ENCODE measurements around the gene MAPT.

MAPT gene

DNA sequence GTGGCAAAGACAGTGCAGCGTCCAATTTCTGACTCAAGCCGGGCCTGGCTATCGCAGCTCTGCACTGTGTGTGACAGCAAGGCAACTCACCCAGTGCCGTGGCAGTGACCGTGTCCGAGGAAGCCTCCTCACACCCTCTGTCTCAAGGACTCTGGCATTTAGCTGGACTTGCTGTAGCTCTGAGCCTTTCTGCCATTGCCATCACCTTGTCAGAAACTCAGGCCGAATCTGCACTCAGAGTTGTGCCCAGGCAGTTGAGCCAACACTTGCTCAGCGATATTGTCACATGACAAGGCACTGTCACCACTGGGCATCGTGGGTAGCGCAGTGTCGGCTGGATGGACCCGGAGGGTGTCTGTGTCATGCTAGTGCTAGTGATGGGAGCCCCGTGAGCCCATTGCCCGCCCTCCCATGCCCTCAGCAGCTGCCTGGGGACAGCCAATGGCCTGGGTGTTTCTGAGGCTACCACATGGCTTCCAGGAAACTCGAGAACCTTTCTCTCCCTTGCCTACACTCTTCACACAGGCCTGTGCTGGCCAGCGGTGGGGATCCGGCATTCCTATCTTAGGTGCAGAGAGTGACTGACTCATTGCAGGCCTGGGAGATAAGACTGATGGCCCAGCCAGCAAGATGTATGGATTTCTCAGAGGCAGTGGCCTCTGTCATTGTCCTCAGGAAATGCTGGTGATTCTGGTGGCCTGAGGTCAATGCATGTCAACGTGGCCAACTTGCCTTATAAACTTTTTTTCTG lies 82.6 kb downstream of the MAPT start:
- peaks cover 3% of the 10 kb centered on the region for H3K9me3 Mint-ChIP-seq
- H3K27ac Mint-ChIP-seq: no peak overlapping the region
- peaks cover 60% of the 10 kb centered on the region for H3K4me1 Mint-ChIP-seq
- no peak overlapping the region for H3K4me3 Mint-ChIP-seq
- TF ChIP-seq, protein P1, sequence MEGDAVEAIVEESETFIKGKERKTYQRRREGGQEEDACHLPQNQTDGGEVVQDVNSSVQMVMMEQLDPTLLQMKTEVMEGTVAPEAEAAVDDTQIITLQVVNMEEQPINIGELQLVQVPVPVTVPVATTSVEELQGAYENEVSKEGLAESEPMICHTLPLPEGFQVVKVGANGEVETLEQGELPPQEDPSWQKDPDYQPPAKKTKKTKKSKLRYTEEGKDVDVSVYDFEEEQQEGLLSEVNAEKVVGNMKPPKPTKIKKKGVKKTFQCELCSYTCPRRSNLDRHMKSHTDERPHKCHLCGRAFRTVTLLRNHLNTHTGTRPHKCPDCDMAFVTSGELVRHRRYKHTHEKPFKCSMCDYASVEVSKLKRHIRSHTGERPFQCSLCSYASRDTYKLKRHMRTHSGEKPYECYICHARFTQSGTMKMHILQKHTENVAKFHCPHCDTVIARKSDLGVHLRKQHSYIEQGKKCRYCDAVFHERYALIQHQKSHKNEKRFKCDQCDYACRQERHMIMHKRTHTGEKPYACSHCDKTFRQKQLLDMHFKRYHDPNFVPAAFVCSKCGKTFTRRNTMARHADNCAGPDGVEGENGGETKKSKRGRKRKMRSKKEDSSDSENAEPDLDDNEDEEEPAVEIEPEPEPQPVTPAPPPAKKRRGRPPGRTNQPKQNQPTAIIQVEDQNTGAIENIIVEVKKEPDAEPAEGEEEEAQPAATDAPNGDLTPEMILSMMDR (IDR thresholded peaks at IDR 0.05): no peak
- no peaks in the 10 kb centered on the region for H3K36me3 Mint-ChIP-seq (ENCODE audit: low read depth)
- no peak for DNase-seq
- peaks cover 12% of the 10 kb centered on the region for H3K27me3 Mint-ChIP-seq (ENCODE audit: low read depth, poor library complexity)

DNA sequence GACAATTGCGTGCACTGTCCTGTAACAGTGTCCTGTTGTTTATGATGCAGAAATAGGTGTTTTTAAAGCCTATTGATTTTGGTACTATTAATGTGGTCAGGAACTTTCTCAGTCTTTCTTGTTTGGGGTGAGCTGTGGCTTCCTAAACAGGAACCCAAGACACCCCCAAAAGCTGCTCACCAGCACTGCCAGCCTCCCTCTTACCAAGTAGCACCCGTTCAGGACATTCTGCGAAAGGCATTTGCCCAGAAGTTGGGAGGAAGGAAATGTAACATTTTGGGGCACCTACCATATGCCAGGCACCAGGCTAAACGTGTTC lies 83.1 kb downstream of the MAPT start:
- H3K27ac Mint-ChIP-seq: no peak overlapping the region
- no peak for DNase-seq
- TF ChIP-seq, protein P1 (IDR thresholded peaks at IDR 0.05): no peak

DNA sequence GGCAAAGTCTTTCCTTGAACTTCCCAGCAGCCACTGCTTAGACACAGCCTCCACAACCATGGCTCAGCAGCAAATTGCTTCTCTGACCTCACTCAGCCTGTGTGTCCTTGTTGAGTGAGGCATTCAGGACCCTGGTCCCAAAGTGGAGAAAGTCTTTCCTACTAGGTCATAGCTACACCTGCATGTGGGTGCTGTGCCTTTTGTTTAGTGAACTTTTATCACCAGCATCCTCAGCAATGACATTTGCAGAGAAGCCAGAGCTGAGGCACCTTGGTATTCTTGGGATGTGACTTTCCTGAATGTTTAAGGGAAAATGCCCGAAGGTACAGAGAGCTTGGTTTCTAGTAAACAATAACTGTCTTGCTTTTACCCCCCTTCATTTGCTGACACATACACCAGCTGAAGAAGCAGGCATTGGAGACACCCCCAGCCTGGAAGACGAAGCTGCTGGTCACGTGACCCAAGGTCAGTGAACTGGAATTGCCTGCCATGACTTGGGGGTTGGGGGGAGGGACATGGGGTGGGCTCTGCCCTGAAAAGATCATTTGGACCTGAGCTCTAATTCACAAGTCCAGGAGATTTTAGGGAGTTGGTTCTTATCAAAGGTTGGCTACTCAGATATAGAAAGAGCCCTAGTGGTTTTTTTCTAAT lies 83.7 kb downstream of the MAPT start:
- Mint-ChIP-seq H3K27ac (no peak overlapping the region), H3K4me3 (no peak overlapping the region), H3K4me1 (peaks cover 57% of the 10 kb centered on the region), H3K36me3 (ENCODE audit: low read depth) (no peaks in the 10 kb centered on the region), H3K27me3 (ENCODE audit: low read depth, poor library complexity) (peaks cover 12% of the 10 kb centered on the region), H3K9me3 (no peaks in the 10 kb centered on the region)
- no peak for DNase-seq
- TF ChIP-seq, protein P1 (IDR thresholded peaks at IDR 0.05): no peak

More for the DNA sequence above, 83.1 kb downstream of the MAPT start:
- H3K27me3 Mint-ChIP-seq (ENCODE audit: low read depth, poor library complexity): peaks cover 12% of the 10 kb centered on the region
- peaks cover 3% of the 10 kb centered on the region for H3K9me3 Mint-ChIP-seq
- no peak overlapping the region for H3K4me3 Mint-ChIP-seq
- H3K4me1 Mint-ChIP-seq: peaks cover 60% of the 10 kb centered on the region
- no peaks in the 10 kb centered on the region for H3K36me3 Mint-ChIP-seq (ENCODE audit: low read depth)

DNA sequence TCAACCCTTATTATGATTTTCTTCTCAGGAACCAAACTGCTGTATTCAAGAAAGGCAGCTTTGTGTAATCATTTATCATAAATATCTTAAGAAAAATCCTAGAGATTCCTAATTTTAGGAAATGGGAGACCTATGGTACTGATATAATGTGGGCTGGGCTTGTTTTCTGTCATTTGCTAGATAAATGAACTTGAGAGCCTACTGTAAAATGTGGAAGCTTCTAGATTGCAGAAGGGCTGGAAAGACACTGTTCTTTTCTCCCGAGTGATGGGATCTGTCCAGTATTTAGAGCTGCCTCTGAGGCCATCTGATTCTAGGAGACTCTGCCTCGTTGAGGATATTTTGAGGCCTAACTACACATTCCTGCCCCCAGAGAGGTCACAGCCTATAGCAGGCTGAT lies 84.8 kb downstream of the MAPT start:
- Mint-ChIP-seq H3K4me3 (no peak overlapping the region), H3K9me3 (no peaks in the 10 kb centered on the region), H3K27ac (no peak overlapping the region), H3K36me3 (ENCODE audit: low read depth) (no peaks in the 10 kb centered on the region), H3K4me1 (peaks cover 52% of the 10 kb centered on the region), H3K27me3 (ENCODE audit: low read depth, poor library complexity) (peaks cover 6% of the 10 kb centered on the region)
- no peak for DNase-seq
- TF ChIP-seq, protein P1 (IDR thresholded peaks at IDR 0.05): no peak

DNA sequence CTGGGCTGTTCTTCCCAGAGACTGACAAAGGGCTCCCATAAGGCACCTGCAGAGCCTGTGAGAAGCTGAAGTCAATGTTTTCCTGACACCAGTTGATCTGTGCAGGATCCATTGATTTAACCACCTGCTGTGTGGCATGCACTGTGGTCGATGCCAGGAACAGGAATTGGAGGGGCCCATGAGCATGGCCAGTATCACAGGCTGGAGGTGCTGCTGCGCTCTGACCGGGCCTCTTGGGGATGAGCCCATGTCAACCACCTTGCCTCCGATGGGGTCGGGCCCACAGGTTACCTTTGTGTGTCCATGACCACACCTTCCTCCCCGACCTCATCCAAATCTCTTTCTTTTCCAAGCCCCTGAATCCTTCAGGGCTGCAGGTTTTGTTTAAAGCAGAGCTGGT lies 86.5 kb downstream of the MAPT start:
- no peak for DNase-seq
- no peak overlapping the region for H3K27ac Mint-ChIP-seq
- no peaks in the 10 kb centered on the region for H3K9me3 Mint-ChIP-seq
- peaks cover 42% of the 10 kb centered on the region for H3K4me1 Mint-ChIP-seq
- no peak overlapping the region for H3K4me3 Mint-ChIP-seq
- TF ChIP-seq, protein P1 (IDR thresholded peaks at IDR 0.05): no peak
- H3K27me3 Mint-ChIP-seq (ENCODE audit: low read depth, poor library complexity): peaks cover 5% of the 10 kb centered on the region
- H3K36me3 Mint-ChIP-seq (ENCODE audit: low read depth): no peaks in the 10 kb centered on the region

DNA sequence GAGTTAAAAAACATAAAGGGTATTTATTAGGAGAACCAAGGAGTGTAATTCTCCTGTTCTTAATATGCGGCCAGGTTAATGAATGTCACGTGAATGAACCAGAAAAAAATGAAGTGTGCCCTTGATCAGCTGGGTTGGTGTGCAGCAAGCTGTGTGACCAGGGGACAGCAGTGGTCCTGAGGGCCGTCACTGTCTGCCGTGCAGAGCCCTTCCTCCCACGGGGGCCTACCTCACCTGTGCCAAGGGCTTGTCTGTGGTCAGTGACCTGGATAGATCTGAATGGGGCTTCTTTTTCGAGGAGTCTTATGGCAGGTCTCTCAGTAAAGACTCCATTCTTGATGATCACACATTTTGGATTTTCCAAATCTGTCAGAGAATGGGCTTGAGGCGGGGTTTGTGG lies 87.0 kb downstream of the MAPT start:
- TF ChIP-seq, protein P1 (IDR thresholded peaks at IDR 0.05): no peak
- no peak for DNase-seq
- Mint-ChIP-seq H3K36me3 (ENCODE audit: low read depth) (no peaks in the 10 kb centered on the region), H3K4me3 (no peak overlapping the region), H3K4me1 (peaks cover 37% of the 10 kb centered on the region), H3K9me3 (no peaks in the 10 kb centered on the region), H3K27ac (no peak overlapping the region), H3K27me3 (ENCODE audit: low read depth, poor library complexity) (peaks cover 2% of the 10 kb centered on the region)
